GM19035 (cell line): Measurements from ENCODE around the gene CSF3.

ENCODE experiments used
- ATAC-seq: cut with Tn5 transposase; IDR thresholded peaks from one replicate; pipeline ENCODE4 v1.9.1; 2021; ENCODE audit not compliant: unreplicated experiment

Gene CSF3

GRCh38 chr17:40015005-40015997 lies at the start of gene CSF3:
CSF3 (plus strand) TSS chr17:40015440; CDS start chr17:40015475, 35 bp downstream.
- ATAC-seq: no peak

- ATAC-seq: no peak
Measured at GRCh38 chr17:39966771-39967170, 48.5 kb upstream of the CSF3 start.

GRCh38 chr17:39968761-39969160 lies 46.5 kb upstream of the CSF3 start:
- ATAC-seq: no peak

GRCh38 chr17:39969375-39969774 lies 45.9 kb upstream of the CSF3 start:
- no peak for ATAC-seq

- no peak for ATAC-seq
Measured at GRCh38 chr17:39970157-39970692, 45.0 kb upstream of the CSF3 start.

- no peak for ATAC-seq
Measured at GRCh38 chr17:39971076-39971603, 44.1 kb upstream of the CSF3 start.

GRCh38 chr17:39972271-39972670 lies 43.0 kb upstream of the CSF3 start:
- no peak for ATAC-seq

- no peak for ATAC-seq
Measured at GRCh38 chr17:39973496-39973895, 41.7 kb upstream of the CSF3 start.

- ATAC-seq: no peak
Measured at GRCh38 chr17:39974433-39974832, 40.8 kb upstream of the CSF3 start.

GRCh38 chr17:39975801-39976200 lies 39.4 kb upstream of the CSF3 start:
- ATAC-seq: no peak

GRCh38 chr17:39979016-39979670 lies 36.1 kb upstream of the CSF3 start:
- ATAC-seq: no peak

GRCh38 chr17:39979893-39980350 lies 35.3 kb upstream of the CSF3 start:
- ATAC-seq: peak; percentile 11

GRCh38 chr17:39980351-39981206 lies 34.7 kb upstream of the CSF3 start, which contains the start of gene PSMD3:
PSMD3 (plus strand) TSS chr17:39980807; CDS start chr17:39980971, 164 bp downstream.
- peak; percentile 91 for ATAC-seq

- ATAC-seq: no peak
Measured at GRCh38 chr17:39981207-39981741, 34.0 kb upstream of the CSF3 start.

GRCh38 chr17:39981766-39982375 lies 33.4 kb upstream of the CSF3 start:
- no peak for ATAC-seq

GRCh38 chr17:39988206-39988810 lies 26.9 kb upstream of the CSF3 start:
- ATAC-seq: no peak

GRCh38 chr17:39994448-39994847 lies 20.8 kb upstream of the CSF3 start:
- ATAC-seq: no peak

GRCh38 chr17:39995438-39995837 lies 19.8 kb upstream of the CSF3 start:
- no peak for ATAC-seq

- ATAC-seq: no peak
Measured at GRCh38 chr17:39996162-39996561, 19.1 kb upstream of the CSF3 start.
